SK-N-SH treated with all-trans-retinoic acid at 6 μM for 48 hours (cell line): Measurements from ENCODE around the gene PDK1.

Source experiments
- ATAC-seq: fragments of 200-7000 bp; cut with Tn5 transposase; 3 replicates; pipeline ENCODE4 v1.9.1; 2020; ENCODE audit warnings: mild to moderate bottlenecking, moderate library complexity
- ARNTL ChIP-seq: fragments of 450-650 bp; formaldehyde crosslinking; IDR thresholded peaks from 2 replicates; pipeline ENCODE4 v1.5.0; 2020; ENCODE audit warnings: low read depth, mild to moderate bottlenecking, moderate library complexity, borderline replicate concordance
- ESRRG ChIP-seq: fragments of 250-450 bp; sonication (Bioruptor Pico); IDR thresholded peaks from 2 replicates; pipeline ENCODE4 v1.6.1; 2021; ENCODE audit warnings: mild to moderate bottlenecking
- GLIS3 ChIP-seq: fragments of 250-450 bp; sonication (Bioruptor Pico); IDR thresholded peaks from 2 replicates; pipeline ENCODE4 v1.5.0; 2020; ENCODE audit warnings: mild to moderate bottlenecking, moderate library complexity
- ISL1 ChIP-seq: fragments of 250-450 bp; sonication (Bioruptor Pico); IDR thresholded peaks from 2 replicates; pipeline ENCODE4 v2.1.2; 2022; ENCODE audit warnings: mild to moderate bottlenecking, moderate library complexity
- OSR1 ChIP-seq: fragments of 250-450 bp; sonication (Bioruptor Pico); IDR thresholded peaks from 2 replicates; pipeline ENCODE4 v1.8.0; 2022; ENCODE audit warnings: moderate library complexity, mild to moderate bottlenecking, inconsistent platforms
- PATZ1 ChIP-seq: fragments of 250-450 bp; sonication (Bioruptor Pico); IDR thresholded peaks from 2 replicates; pipeline ENCODE4 v1.8.0; 2020; ENCODE audit warnings: mild to moderate bottlenecking, moderate library complexity, borderline replicate concordance
- POU6F1 ChIP-seq: fragments of 250-450 bp; sonication (Bioruptor Pico); IDR thresholded peaks from 2 replicates; pipeline ENCODE4 v1.8.0; 2021; ENCODE audit warnings: low read depth, mild to moderate bottlenecking, moderate library complexity, borderline replicate concordance
- PPARA ChIP-seq: fragments of 250-450 bp; sonication (Bioruptor Pico); IDR thresholded peaks from 2 replicates; pipeline ENCODE4 v1.5.0; 2020; ENCODE audit warnings: mild to moderate bottlenecking, borderline replicate concordance
- SNAI2 ChIP-seq: fragments of 250-450 bp; sonication (Bioruptor Pico); IDR thresholded peaks from 2 replicates; pipeline ENCODE4 v1.5.0; 2020; ENCODE audit warnings: mild to moderate bottlenecking, moderate library complexity
- TCF4 ChIP-seq: fragments of 250-450 bp; sonication (Bioruptor Pico); IDR thresholded peaks from 2 replicates; pipeline ENCODE4 v1.8.0; 2021; ENCODE audit warnings: mild to moderate bottlenecking, moderate library complexity, borderline replicate concordance
- TOX ChIP-seq: fragments of 250-450 bp; sonication (Bioruptor Pico); IDR thresholded peaks from 2 replicates; pipeline ENCODE4 v1.8.0; 2021; ENCODE audit warnings: mild to moderate bottlenecking, moderate library complexity, borderline replicate concordance
- TSHZ2 ChIP-seq: fragments of 250-450 bp; sonication (Bioruptor Pico); IDR thresholded peaks from 2 replicates; pipeline ENCODE4 v1.5.0; 2020; ENCODE audit warnings: mild to moderate bottlenecking, moderate library complexity
- ZC3H10 ChIP-seq: fragments of 250-450 bp; sonication (Bioruptor Pico); IDR thresholded peaks from 2 replicates; pipeline ENCODE4 v1.5.1; 2021; ENCODE audit warnings: mild to moderate bottlenecking, moderate library complexity
- ZFP3 ChIP-seq: fragments of 250-450 bp; sonication (Bioruptor Pico); IDR thresholded peaks from 2 replicates; pipeline ENCODE4 v1.5.0; 2020; ENCODE audit warnings: mild to moderate bottlenecking, moderate library complexity
- ZFP30 ChIP-seq: fragments of 450-650 bp; formaldehyde crosslinking; IDR thresholded peaks from 2 replicates; pipeline ENCODE4 v1.5.0; 2022; ENCODE audit warnings: mild to moderate bottlenecking, moderate library complexity
- ZNF565 ChIP-seq: fragments of 450-650 bp; formaldehyde crosslinking; conservative IDR thresholded peaks from 2 replicates; pipeline ENCODE4 v1.5.0; 2020; ENCODE audit warnings: low read depth, mild to moderate bottlenecking, moderate library complexity
- ZNF70 ChIP-seq: fragments of 450-650 bp; formaldehyde crosslinking; IDR thresholded peaks from 2 replicates; pipeline ENCODE4 v1.5.0; 2020; ENCODE audit warnings: mild to moderate bottlenecking, moderate library complexity
- ZNF8 ChIP-seq: fragments of 450-650 bp; formaldehyde crosslinking; IDR thresholded peaks from 2 replicates; pipeline ENCODE4 v1.5.0; 2020; ENCODE audit warnings: mild to moderate bottlenecking, moderate library complexity
- TF ChIP-seq, protein P1 (sequence below): fragments of 250-450 bp; sonication (Bioruptor Pico); IDR thresholded peaks from 2 replicates; pipeline ENCODE4 v1.5.1; 2020; ENCODE audit warnings: low read depth, mild to moderate bottlenecking, moderate library complexity
- TF ChIP-seq, protein P2 (sequence below): fragments of 250-450 bp; sonication (Bioruptor Pico); IDR thresholded peaks from 2 replicates; pipeline ENCODE4 v1.5.1; 2021; ENCODE audit warnings: mild to moderate bottlenecking, moderate library complexity

The PDK1 gene

GRCh38 chr2:172513935-172514586, 41.8 kb upstream of the PDK1 start:
- no peak for ATAC-seq
- TF ChIP-seq PPARA (CRISPR knock-in tag): no peak

GRCh38 chr2:172516299-172516698, 39.6 kb upstream of the PDK1 start:
- TF ChIP-seq PATZ1 (CRISPR knock-in tag): no peak
- no peak for TF ChIP-seq TCF4 (CRISPR knock-in tag)
- no peak for TF ChIP-seq OSR1 (CRISPR knock-in tag)
- no peak for TF ChIP-seq ZNF565
- no peak for TF ChIP-seq ZNF70
- TF ChIP-seq PPARA (CRISPR knock-in tag): no peak
- TF ChIP-seq ZFP3 (CRISPR knock-in tag): no peak
- no peak for TF ChIP-seq POU6F1
- no peak for TF ChIP-seq GLIS3
- no peak for TF ChIP-seq ARNTL (CRISPR knock-in tag)
- no peak for TF ChIP-seq TOX (CRISPR knock-in tag)
- TF ChIP-seq ZC3H10 (CRISPR knock-in tag): no peak
- no peak for TF ChIP-seq ZFP30
- TF ChIP-seq, protein P1, sequence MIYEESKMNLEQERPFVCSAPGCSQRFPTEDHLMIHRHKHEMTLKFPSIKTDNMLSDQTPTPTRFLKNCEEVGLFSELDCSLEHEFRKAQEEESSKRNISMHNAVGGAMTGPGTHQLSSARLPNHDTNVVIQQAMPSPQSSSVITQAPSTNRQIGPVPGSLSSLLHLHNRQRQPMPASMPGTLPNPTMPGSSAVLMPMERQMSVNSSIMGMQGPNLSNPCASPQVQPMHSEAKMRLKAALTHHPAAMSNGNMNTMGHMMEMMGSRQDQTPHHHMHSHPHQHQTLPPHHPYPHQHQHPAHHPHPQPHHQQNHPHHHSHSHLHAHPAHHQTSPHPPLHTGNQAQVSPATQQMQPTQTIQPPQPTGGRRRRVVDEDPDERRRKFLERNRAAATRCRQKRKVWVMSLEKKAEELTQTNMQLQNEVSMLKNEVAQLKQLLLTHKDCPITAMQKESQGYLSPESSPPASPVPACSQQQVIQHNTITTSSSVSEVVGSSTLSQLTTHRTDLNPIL (CRISPR knock-in tag): no peak
- no peak for TF ChIP-seq ISL1
- no peak for TF ChIP-seq SNAI2 (CRISPR knock-in tag)
- ATAC-seq: no peak

GRCh38 chr2:172518995-172519394, 36.9 kb upstream of the PDK1 start:
- TF ChIP-seq TCF4 (CRISPR knock-in tag) (no peak), ZNF8 (no peak), ZFP30 (no peak)
- TF ChIP-seq, all 23 proteins: peak for 0
- no peak for ATAC-seq

DNA sequence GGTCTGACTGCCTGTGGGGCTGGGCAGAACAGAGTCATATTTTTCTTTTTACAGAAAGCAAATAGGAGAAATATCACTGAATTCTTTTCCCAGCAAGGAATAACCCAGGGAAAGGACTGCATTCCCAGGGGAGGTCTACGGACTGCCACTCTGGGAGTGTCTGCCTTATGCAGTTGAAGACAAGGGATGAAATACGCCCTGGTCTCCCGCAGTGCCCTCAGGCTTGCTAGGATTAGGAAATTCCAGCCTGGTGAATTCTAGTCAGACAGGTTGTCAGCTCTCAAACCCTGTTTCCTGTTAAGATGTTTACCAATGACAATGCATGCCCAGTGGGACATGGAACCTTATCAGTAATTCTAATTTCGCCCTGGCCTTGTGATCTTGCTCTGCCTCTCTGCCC, 30.3 kb upstream of the PDK1 start:
- ATAC-seq: no peak
- TF ChIP-seq ZFP3 (CRISPR knock-in tag): no peak
- no peak for TF ChIP-seq GLIS3
- no peak for TF ChIP-seq ZNF8
- TF ChIP-seq ZNF70: no peak
- TF ChIP-seq TSHZ2 (CRISPR knock-in tag): no peak
- no peak for TF ChIP-seq PPARA (CRISPR knock-in tag)
- no peak for TF ChIP-seq ZFP30
- no peak for TF ChIP-seq ESRRG (CRISPR knock-in tag)
- TF ChIP-seq ISL1: no peak
- TF ChIP-seq TCF4 (CRISPR knock-in tag): no peak
- TF ChIP-seq ZNF565: no peak
- TF ChIP-seq TOX (CRISPR knock-in tag): no peak
- no peak for TF ChIP-seq ZC3H10 (CRISPR knock-in tag)
- no peak for TF ChIP-seq ARNTL (CRISPR knock-in tag)
- TF ChIP-seq, protein P2, sequence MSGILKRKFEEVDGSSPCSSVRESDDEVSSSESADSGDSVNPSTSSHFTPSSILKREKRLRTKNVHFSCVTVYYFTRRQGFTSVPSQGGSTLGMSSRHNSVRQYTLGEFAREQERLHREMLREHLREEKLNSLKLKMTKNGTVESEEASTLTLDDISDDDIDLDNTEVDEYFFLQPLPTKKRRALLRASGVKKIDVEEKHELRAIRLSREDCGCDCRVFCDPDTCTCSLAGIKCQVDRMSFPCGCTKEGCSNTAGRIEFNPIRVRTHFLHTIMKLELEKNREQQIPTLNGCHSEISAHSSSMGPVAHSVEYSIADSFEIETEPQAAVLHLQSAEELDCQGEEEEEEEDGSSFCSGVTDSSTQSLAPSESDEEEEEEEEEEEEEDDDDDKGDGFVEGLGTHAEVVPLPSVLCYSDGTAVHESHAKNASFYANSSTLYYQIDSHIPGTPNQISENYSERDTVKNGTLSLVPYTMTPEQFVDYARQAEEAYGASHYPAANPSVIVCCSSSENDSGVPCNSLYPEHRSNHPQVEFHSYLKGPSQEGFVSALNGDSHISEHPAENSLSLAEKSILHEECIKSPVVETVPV (CRISPR knock-in tag): no peak
